ENCODE results near the gene RESF1. TPM values are rescaled to one million over a fixed set of nuclear protein-coding genes. Genes with fewer than 3 reads are reported as not detected.

RESF1 gene
- total RNA-seq, 2 experiments from 2014 or later = 46.3 to 53.3 TPM

DNA sequence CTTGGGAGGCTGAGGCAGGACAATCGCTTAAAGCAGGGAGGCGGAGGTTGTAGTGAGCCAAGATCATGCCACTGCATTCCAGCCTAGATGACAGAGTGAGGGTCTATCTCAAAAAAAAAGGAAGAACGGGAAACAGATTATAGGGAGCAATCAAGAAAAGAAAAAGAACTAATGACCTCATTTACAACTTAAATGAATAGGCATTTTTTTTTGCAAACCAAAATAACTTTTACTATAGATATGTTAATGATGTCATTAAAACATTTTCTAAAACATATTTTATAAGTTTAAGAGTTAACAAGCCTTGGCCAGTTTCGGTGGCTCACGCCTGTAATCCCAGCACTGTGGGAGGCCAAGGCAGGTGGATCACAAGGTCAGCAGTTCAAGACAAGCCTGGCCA lies 6.8 kb upstream of the RESF1 start:
- Histone ChIP-seq H3K4me3 (ENCODE audit: low read depth, low read length, poor library complexity, severe bottlenecking) (no peak overlapping the region), H3K9me2 (ENCODE audit: insufficient read depth, low read length) (no peaks in the 10 kb centered on the region), H3K4me1 (ENCODE audit: insufficient read depth, low read length, poor library complexity, severe bottlenecking) (peaks cover 35% of the 10 kb centered on the region), H3K9me3 (ENCODE audit: low read length) (peaks cover 20% of the 10 kb centered on the region), H4K20me1 (ENCODE audit: insufficient read depth, low read length) (no peaks in the 10 kb centered on the region), H2AFZ (ENCODE audit: low read length) (no peak overlapping the region), H3K4me2 (ENCODE audit: low read length) (no peak overlapping the region), H3K79me2 (ENCODE audit: insufficient read depth, low read depth, low read length) (no peaks in the 10 kb centered on the region), H3K36me3 (ENCODE audit: insufficient read depth, low read length) (peaks cover 8% of the 10 kb centered on the region; the same call in 1 of the 2 replicates), H3K27ac (ENCODE audit: low read depth, low read length, poor library complexity, severe bottlenecking) (no peak overlapping the region)
- intact Hi-C loops (cut with micrococcal nuclease; ENCODE audit: unreplicated experiment) = loop anchor here (10.0 kb wide), 1 partner anchor 182 kb away; no protein-coding TSS in a partner anchor
- BruUV-seq (replicated peaks) = no TSS peak
- CTCF ChIA-PET (ENCODE audit: unreplicated experiment) = interaction anchor here (0.7 kb wide), 1 partner anchor 51 kb away, joined by 4 read pairs; no protein-coding TSS in a partner anchor
- no peak for TF ChIP-seq EZH2phosphoT487 (IDR thresholded peaks at IDR 0.05; ENCODE audit: borderline replicate concordance, low read depth, low read length)
- TF ChIP-seq, protein P1, sequence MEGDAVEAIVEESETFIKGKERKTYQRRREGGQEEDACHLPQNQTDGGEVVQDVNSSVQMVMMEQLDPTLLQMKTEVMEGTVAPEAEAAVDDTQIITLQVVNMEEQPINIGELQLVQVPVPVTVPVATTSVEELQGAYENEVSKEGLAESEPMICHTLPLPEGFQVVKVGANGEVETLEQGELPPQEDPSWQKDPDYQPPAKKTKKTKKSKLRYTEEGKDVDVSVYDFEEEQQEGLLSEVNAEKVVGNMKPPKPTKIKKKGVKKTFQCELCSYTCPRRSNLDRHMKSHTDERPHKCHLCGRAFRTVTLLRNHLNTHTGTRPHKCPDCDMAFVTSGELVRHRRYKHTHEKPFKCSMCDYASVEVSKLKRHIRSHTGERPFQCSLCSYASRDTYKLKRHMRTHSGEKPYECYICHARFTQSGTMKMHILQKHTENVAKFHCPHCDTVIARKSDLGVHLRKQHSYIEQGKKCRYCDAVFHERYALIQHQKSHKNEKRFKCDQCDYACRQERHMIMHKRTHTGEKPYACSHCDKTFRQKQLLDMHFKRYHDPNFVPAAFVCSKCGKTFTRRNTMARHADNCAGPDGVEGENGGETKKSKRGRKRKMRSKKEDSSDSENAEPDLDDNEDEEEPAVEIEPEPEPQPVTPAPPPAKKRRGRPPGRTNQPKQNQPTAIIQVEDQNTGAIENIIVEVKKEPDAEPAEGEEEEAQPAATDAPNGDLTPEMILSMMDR (conservative IDR thresholded peaks at IDR 0.05; ENCODE audit: low read length) = no peak
- POLR2A ChIA-PET = interaction anchor here (0.7 to 1.2 kb wide), 3 partner anchors 11 to 38 kb away, joined by 4 to 5 read pairs (median 4); no protein-coding TSS in a partner anchor
- DNase-seq (ENCODE audit: low spot score) = no peak

DNA sequence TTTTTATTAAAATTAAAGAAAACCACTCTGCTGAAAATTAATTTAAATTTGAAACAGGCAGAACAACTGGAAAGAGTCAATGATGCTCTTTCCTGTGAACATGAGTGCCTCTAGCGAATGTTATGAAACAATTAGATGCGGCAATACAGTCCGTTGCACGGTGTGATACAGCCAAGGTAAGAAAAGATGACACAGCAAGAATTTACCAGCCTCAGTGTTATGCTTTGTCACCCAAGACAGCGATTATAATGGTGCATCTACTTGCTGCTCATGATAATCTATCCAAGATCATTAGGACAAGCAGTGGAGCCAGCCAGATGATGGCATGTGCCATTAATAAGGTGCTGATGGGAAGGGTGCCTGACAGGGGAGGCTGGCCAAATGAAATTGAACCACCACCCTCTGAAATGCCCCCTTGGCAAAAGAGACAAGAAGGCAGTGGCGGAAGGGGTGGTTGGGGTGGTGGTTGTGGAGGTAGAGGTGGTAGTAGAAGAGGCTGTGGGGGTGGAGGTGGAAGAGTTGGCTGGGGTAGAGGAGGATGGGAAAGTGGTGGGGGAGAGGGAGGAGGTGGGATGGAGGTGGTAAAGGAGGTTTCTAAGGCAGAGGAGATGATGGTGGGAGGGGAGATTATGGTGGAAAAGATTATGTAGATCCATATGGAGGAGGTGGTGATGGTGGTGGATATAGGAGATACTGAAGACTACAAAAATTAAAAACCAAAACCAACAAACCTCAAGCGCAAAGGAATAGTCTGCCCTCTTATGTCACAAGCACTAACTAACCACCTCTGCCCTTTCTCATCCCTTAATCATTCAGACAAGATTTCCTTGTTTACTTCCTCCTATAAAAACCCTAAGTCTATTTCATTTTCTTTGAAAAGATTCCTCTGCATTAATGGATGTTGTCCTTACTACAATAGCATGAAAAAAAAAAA lies 4.0 kb upstream of the RESF1 start:
- no peaks in the 10 kb centered on the region for H3K9me2 ChIP-seq (ENCODE audit: insufficient read depth, low read length)
- BruUV-seq (replicated peaks) = no TSS peak
- DNase-seq (ENCODE audit: low spot score) = no peak
- POLR2A ChIA-PET = interaction anchor here (0.7 to 1.0 kb wide), 4 partner anchors 50 to 534 kb away, joined by 3 read pairs; no protein-coding TSS in a partner anchor
- H3K27ac ChIP-seq (ENCODE audit: low read depth, low read length, poor library complexity, severe bottlenecking) = no peak overlapping the region
- no peak overlapping the region for H3K4me3 ChIP-seq (ENCODE audit: low read depth, low read length, poor library complexity, severe bottlenecking)
- H3K4me1 ChIP-seq (ENCODE audit: insufficient read depth, low read length, poor library complexity, severe bottlenecking) = peaks cover 31% of the 10 kb centered on the region
- no peaks in the 10 kb centered on the region; the same call in 1 of the 2 replicates for H3K9me3 ChIP-seq (ENCODE audit: low read length)
- no peak overlapping the region for H2AFZ ChIP-seq (ENCODE audit: low read length)
- intact Hi-C loops (cut with micrococcal nuclease; ENCODE audit: unreplicated experiment) = loop anchor here (5.0 to 10.0 kb wide), 2 partner anchors 180 to 208 kb away; no protein-coding TSS in a partner anchor
- no peaks in the 10 kb centered on the region; the same call in 1 of the 2 replicates for H4K20me1 ChIP-seq (ENCODE audit: insufficient read depth, low read length)
- peaks cover 11% of the 10 kb centered on the region; the same call in 1 of the 2 replicates for H3K79me2 ChIP-seq (ENCODE audit: insufficient read depth, low read depth, low read length)
- CTCF ChIA-PET (ENCODE audit: unreplicated experiment) = no interaction called here
- H3K4me2 ChIP-seq (ENCODE audit: low read length) = no peak overlapping the region
- TF ChIP-seq EZH2phosphoT487 (IDR thresholded peaks at IDR 0.05; ENCODE audit: borderline replicate concordance, low read depth, low read length) = no peak
- TF ChIP-seq, protein P1 (conservative IDR thresholded peaks at IDR 0.05; ENCODE audit: low read length) = no peak
- no peaks in the 10 kb centered on the region for H3K36me3 ChIP-seq (ENCODE audit: insufficient read depth, low read length)

All from OCI-LY7 (cell line).